Adrenal gland (tissue), 5 donors: Measurements from ENCODE around the gene SBNO2.

Source experiments
- CTCF ChIP-seq, 6 experiments: fragments of 450-650 bp in 4 of 6; fragments of 200-600 bp in 2 of 6; sonication (generic) in 1 of 6; IDR thresholded peaks; 1 replicate in 5 of 6; 2 replicates in 1 of 6; pipeline versions ENCODE4 v1.5.1 to v1.8.0; 2016 to 2021; ENCODE audit warnings: antibody characterized with exemption in 6 of 6, mild to moderate bottlenecking in 2 of 6, moderate library complexity in 1 of 6
- POLR2A ChIP-seq, 2 donors: fragments of 450-650 bp; IDR thresholded peaks; one replicate each; pipeline ENCODE4 v1.6.1; 2017; ENCODE audit warnings: antibody characterized with exemption in 2 of 2, mild to moderate bottlenecking in 2 of 2, moderate library complexity in 1 of 2
- donor health status: DM: no; HTN: no; CAD: no.

- TF ChIP-seq CTCF (IDR thresholded peaks at IDR 0.05) (no peak), POLR2A (IDR thresholded peaks at IDR 0.05) (no peak)
These were observed 91.7 kb downstream of the SBNO2 start for GRCh38 chr19:1082165-1082927.
